Measurements from ENCODE around the gene MYO7A. TPM values are rescaled to one million over a fixed set of nuclear protein-coding genes. Genes with fewer than 3 reads are reported as not detected.

The MYO7A gene
- total RNA-seq, 1 donor from 2014 or later, result 0.96 TPM

DNA sequence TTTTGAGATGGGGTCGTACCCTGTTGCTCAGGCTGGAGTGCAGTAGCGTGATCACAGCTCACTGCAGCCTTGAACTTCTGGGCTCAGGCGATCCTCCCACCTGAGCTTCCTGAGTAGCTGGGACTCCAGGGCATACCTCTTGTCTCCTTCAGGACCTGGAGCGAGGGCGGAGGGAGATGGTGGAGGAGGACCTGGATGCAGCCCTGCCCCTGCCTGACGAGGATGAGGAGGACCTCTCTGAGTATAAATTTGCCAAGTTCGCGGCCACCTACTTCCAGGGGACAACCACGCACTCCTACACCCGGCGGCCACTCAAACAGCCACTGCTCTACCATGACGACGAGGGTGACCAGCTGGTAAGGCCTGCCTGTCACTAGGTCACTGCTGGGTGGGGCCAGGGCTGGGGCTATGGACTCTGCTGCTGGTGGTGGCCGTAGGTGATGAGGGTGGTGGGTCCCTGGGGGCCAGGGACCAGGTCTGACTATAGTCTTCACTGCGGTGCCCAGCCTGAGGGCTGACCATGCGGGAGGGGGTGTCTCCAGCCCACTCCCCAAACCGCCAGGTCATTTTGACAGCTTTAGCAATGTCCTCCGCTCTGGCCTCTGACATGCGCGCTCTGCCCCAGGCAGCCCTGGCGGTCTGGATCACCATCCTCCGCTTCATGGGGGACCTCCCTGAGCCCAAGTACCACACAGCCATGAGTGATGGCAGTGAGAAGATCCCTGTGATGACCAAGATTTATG is 53.9 kb downstream of the MYO7A start:
- DNase-seq (ENCODE audit: low read depth), result no peak

DNA sequence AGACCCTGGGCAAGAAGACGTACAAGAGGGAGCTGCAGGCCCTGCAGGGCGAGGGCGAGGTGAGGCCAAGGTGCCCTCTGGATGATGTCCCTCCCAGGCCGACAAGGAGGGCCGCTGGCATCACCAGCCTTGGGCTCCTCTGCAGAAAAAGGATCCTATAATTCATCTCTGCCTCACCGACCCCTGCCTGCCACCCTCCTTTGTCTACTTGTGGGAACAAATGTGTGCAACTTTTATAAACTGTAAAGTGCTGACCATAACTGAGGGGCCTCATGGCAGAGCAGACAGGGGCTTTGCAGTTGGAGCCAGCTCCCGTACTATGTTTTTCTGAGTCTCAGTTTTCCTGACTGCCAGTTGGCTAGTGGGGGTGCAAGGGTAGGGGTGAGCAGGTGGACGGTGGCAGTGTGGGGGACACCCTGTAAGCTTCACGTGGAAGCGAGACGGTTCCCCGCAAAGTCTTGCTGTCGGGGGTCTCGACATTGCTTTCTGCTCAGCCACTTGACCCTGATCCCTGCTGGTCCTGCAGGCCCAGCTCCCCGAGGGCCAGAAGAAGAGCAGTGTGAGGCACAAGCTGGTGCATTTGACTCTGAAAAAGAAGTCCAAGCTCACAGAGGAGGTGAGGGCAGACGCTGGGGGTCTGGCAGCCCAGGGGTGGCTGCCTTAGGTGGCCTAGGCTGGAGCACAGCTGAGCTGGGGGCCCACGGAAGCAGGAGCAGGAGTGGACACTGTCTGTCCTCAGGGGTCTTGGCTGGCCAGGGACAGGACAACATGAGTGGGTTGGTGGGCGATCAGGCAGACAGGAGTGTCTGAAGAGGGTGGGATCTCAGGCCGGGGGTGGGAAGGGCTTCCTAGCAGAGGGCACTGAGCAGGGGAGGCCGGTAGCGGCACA is 54.7 kb downstream of the MYO7A start:
- DNase-seq (ENCODE audit: low read depth), result no peak

DNA sequence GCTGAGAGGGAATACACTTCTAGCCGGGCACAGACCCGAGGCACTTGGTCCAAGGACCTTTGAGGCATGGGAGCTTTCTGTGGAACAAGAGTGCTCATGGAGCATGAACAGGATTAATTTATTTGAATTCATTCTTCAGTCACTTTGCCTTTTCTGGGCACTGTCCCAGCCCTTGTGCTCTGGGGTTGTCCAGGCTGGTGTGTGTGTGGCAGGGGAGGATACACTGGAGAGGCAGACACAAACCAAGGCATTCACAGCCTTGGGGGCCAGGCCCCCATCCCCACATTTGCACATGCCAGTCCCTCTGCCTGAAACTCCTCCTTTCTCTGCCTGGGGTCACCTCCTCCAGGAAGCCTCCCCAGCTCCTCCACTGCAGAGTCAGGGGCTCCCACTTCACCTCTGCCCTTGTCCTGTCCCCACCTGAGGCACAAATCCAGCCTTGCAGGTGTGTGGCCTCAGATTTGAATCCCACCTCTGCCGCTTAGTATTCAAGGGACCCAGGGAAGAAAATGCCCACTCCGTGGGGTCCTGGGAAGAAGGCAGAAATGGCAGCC is 55.5 kb downstream of the MYO7A start:
- no peak for DNase-seq (ENCODE audit: low read depth)

DNA sequence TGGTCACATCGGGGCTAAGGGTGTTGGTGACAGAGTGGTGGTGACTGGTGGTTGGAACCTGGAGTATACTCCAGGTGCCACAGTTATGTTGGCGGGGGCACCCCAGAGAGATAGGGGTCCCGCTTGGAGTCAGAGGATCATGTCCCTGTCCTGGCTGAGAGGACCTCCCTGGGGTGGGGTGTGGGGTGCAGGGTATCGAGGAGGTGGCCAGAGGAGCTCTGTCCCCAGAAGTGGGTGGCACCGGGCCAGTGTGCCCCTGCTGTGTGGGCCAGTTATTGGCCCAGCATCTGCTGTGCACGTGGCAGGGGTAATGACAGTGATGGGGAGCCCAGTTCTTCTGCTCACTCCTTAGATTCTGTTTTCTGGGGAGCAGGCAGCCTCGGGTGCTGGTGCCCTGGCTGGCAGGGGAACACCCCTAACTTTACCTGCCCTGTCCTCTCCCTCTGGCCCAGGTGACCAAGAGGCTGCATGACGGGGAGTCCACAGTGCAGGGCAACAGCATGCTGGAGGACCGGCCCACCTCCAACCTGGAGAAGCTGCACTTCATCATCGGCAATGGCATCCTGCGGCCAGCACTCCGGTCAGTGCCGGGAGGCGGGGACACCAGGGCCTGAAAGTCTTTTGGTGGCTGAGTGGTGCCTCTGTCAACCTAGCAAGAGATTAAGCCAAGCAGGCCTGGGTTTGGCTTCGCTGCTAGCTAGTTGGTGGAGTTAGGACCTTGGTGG is 56.3 kb downstream of the MYO7A start:
- DNase-seq (ENCODE audit: low read depth), result no peak

DNA sequence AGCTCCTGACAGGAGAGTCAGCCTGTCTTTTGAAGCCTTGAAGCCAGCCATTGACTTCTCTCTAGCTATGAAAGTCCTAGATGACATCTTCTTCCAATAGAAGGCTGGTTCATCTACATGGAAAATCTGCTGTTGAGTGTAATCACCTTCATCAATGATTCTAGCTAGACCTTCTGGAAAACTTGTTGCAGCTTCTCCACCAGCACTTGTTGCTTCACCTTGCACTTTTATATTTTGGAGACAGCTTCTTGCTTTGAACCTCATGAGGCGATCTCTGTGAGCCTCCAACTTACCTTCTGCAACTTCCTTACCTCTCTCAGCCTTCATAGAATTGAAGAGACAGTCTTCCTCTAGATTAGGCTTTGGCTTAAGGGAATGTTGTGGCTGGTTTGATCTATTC is 58.3 kb downstream of the MYO7A start:
- DNase-seq (ENCODE audit: low read depth), result no peak

DNA sequence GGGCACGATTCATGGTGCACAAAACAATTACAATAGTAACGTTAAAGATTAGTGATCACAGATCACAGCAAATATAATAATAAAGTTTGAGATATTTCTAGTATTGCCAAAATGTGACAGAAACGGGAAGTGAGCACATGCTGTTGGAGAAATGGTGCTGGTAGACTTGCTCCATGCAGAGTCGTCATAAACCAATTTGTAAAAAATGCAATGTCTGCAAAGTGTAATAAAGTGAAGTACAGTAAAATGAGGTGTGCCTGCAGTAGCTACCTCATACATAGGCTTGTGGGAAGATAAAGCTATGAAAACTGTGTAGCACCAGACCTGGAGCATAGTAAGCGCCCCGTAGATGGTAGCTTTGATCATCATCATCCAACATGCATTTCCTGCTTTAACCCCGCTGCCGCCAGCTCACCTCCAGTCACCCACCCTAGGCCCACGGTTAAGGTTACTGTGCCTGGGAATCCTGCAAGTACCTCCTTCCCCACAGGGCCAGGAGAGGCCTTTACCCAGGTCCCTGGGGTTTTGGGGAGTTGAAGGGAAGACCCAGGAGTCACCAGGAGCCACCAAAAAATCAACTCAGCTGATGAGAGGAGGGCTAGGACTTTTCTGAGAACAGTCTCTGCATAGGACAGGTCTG is 59.2 kb downstream of the MYO7A start:
- DNase-seq (ENCODE audit: low read depth), result no peak

DNA sequence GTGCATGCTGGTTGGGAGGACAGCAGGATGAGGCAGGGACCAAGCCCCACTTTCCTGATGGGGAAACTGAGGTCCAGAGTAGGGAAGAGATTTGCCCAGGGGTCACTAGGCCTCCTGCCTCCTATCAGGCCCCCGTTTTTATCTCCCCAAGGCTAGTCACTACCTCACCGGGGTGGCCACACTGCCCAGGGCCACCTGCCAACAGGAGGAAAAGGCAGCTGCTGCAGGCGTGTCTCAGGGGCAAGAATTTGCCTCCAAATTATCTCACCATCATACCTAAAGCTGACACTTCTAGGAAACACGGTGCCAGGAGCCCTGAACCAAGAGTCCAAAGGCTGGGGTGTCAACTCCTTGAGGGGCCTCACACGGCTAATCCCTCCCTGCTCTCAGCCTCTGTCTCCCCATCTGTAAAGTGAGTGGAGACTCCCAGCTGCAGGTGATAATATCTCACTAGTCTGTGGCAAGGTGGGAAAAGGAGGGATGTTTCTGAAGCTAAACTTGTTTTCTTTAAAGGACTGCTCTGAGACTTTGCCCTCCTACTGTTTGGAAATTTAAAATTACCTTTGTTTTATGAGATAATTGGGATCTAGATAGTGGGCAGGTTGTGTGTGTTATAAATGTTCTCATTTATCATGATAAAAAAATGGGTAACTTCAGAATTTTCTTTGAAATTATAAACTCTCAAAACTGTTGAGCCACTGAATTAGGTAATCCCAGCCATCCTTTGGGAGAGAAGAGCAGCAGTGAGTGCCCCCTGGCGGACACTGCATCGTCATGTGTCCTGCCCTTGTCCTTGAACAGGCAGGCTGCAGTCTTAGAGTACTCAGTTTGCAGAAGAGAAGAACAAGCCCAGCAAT is 60.0 kb downstream of the MYO7A start:
- DNase-seq (ENCODE audit: low read depth), result peak; percentile 88

DNA sequence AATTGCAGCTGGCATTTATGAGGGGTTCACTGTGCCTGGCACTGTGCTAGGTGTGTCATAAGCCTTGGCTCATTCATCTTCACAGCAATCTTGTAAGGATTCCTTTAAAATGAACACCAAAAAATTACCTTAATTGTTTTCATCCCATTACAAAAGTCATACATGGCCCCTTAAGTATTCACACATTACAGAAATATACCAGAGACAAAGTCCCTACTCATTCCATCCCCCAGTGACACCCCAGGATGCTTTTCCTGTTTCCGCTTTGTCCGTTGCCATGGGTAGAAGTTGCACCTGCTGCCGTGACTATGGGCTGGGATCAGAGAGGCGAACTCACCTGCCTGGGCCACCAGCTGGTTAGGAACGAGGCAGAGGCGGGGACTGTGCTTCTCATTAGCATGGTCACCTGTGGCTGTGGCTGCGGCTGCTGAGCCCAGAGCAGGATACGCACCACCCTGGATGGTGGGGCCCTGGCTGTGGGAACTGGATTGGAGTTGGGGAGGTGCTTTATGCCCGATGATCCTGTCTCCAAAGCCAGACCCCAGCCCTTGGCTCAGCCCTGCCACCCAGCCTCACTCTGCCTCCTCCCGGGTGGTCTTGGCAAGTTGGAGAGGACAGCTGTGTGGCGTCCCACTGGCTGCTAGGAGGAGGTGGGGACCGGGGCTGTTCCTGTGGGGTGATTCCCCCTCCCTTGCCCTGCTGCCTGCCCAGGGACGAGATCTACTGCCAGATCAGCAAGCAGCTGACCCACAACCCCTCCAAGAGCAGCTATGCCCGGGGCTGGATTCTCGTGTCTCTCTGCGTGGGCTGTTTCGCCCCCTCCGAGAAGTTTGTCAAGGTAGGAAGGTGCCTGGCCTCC is 60.8 kb downstream of the MYO7A start:
- DNase-seq (ENCODE audit: low read depth), result no peak

DNA sequence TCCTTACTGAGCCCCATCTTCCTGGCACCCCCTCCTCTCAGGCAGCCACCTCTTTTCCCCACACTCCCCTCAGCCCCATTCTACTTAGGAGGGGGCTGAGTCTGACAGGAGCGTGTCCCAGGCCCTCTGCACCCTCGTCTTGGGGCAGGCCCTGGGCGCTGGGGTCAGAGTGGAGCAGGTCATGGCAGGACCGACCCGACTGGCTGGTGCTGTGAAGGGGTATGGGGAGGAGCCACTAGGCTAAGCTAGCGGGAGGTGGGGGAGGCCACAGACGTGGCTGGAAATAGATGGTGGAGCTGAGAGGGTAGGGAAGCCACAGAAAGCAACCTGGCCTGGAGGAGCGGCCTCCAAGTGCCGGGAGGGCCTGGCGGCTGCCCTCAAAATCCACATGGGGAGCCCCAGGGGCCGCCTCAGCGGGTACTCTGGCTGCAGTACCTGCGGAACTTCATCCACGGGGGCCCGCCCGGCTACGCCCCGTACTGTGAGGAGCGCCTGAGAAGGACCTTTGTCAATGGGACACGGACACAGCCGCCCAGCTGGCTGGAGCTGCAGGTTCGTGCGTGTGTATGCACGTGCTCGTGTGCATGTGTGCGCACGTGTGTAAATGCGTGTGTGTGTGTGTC is 61.7 kb downstream of the MYO7A start:
- DNase-seq (ENCODE audit: low read depth), result no peak

DNA sequence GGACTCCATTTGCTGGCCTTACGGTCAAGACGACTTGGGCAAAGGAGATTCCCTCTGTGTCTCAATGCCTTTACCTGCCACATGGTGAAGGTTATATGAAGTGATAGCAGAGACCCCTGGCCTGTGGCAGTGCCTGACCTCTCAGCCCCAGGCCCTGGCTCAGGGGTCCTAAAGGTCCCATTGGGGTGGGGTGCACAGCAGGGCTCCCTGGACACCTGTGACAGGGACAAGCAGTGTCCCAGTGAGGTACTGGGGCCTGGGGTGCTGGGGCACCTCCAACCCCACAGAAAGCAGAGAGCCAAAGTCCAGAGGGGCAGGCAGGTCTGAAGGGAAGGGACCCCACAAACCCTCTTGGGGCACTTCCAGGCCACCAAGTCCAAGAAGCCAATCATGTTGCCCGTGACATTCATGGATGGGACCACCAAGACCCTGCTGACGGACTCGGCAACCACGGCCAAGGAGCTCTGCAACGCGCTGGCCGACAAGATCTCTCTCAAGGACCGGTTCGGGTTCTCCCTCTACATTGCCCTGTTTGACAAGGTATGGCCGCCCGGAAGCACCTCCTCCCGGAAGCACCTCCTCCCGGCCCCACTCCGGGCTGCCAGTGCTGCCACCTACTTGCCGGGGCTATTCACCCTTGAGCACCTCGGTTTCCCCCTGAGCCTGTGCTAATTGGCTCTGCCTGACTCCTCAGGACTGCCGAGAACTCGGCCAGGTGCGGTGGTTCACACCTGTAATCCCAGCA is 62.5 kb downstream of the MYO7A start:
- DNase-seq (ENCODE audit: low read depth), result no peak

DNA sequence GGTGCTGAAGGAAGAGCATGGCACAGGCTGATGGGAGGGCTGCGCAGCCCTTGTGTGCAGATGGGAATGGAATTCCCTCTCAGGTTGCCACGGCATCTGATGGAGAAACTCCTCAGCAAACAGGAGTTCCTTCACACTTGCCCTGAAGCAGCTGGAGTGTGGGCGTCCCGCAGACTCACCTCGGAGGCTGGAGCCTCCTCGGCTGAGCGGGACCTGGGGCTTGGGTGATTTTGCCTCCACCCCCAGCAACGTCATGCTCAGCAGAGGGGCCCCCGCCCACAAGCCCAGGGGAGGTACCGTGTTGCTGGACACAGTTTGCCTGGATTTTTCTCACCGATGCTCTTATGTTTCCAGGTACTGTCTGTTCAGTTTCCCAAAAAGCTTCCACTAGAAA is 63.4 kb downstream of the MYO7A start:
- DNase-seq (ENCODE audit: low read depth), result no peak

DNA sequence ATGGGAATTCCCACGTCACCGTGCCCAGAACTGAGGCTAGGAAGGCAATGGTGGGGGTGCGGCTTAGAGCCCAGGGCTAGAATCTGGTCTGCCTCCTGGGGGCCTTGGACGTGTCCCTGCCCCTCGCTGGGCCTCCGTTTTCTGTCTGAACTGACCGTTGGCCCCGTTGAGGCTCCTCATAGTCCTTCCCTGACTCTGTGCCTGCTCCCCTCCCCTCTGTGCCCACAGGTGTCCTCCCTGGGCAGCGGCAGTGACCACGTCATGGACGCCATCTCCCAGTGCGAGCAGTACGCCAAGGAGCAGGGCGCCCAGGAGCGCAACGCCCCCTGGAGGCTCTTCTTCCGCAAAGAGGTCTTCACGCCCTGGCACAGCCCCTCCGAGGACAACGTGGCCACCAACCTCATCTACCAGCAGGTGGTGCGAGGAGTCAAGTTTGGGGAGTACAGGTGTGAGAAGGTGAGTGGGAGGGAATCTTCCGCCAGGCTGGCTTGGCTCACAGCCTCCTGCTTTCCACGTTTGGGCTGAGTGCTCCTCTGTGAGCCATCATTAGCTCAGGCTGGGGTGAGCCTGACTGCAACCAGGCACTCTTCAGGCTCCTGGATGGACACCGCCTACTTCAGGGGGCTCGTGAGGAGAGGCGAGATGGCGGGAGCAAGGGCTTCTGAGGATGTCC is 63.9 kb downstream of the MYO7A start:
- no peak for DNase-seq (ENCODE audit: low read depth)

DNA sequence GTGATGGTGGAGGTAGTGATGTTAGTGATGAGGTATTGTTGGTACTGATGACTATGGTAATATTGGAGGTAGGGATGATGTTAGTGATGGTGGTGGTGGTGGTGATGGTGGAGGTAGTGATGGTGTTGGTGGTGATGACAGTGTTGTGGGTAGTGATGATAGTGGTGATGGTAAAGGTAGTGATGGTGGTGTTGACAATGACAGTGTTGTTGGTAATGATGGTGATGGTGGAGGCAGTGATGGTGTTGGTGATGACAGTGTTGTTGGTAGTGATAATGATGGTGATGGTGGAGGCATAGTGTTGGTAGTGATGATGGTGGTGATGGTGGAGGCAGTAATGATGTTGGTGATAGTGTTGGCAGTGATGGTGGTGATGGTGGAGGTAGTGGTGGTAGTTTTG is 65.1 kb downstream of the MYO7A start:
- DNase-seq (ENCODE audit: low read depth), result no peak

DNA sequence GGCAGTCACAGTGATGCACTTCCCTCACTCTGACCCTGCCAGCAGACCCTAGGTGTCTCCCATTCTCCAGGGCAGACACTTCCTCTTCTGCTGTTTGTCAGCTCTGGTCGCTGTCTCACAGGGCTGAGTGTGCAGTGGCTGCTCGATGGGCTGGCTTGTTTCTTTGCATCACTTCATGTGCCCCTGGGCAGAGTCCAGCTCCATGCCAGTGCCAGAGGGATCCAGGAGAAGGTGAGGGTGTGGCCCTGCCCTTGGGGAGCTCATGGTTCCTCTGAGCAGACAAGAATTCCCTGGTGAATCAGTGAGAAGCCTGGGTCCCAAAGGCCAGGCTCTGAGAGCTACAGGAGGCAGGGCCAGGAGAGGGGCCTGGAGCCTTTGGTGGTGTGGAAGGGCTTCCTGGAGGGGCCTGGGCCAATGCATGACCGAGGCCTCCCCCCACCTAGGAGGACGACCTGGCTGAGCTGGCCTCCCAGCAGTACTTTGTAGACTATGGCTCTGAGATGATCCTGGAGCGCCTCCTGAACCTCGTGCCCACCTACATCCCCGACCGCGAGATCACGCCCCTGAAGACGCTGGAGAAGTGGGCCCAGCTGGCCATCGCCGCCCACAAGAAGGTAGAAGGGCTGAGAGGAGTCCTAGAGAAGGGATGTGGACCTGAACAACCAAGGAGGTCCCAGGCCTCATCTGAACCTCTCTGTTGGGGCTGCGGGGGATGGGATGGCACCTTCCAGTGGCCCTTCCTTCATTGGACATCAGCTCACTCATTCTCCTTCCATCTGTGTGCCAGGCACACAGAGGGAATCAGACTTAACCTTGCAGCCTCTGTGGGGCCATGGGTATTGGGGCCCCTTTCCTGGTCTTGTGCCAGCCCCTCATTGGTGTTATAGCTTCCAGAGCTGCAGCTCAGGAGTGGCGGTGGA is 66.1 kb downstream of the MYO7A start:
- DNase-seq (ENCODE audit: low read depth), result no peak

DNA sequence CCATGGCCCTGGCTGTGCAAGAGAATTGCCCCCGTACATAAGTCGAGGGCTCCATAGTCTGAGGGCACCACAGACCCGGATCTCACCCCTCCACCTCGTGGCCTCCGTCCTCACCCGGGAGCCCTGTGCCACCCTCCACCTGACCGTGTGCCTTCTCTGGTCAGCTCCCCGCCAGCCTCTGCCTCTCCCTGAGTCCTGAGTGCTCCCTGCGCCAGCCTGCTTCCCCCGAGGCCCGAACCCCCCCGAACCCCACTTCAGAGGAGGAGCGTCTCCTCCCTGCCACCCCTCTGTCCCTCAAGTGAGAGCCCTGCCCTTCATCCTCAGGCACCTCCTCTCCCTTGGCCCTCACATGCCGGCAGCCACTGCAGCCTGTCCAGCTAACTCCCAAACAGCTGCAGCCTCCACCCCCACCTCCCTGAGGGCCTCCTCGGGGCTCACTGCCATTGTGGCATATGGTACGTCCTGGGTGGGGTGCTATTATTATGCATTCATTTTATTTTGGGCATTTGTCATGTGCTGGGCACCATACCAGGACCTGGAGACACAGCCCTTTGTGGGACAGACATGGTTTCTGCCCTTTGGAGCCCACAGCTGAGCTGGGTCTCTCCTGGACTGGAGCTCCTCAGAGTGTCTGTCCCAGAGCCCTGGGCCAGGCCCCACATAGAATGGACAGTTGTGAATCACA is 67.2 kb downstream of the MYO7A start:
- DNase-seq (ENCODE audit: low read depth), result peak; percentile 96

DNA sequence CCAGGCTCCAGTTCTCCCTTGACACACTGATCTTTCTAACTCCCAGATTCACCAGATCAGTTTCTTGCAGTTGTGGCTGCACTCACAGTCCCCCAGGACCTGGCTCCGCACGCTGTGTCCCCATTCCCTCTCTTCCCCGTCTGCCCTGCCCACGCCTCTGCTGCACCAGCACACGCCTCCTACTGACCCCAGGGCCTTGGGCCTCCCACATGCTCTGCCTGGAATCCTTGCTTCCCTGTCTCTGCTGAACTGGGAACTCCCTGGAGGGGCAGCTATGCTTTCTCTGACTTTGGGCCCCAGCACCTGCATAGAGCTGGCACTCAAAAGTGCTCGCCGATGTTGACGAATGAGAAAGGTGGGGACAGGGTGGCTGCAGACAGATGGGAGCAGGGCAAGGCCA is 68.9 kb downstream of the MYO7A start:
- DNase-seq (ENCODE audit: low read depth), result no peak

Data from myocyte (in vitro differentiated cells).